HG03039 (cell line): ENCODE data around the gene KRT15.

Experiments used
- ATAC-seq: cut with Tn5 transposase; IDR thresholded peaks from one replicate; pipeline ENCODE4 v1.9.1; 2021; ENCODE audit warnings: mild to moderate bottlenecking, moderate library complexity; ENCODE audit not compliant: unreplicated experiment

KRT15 gene

DNA sequence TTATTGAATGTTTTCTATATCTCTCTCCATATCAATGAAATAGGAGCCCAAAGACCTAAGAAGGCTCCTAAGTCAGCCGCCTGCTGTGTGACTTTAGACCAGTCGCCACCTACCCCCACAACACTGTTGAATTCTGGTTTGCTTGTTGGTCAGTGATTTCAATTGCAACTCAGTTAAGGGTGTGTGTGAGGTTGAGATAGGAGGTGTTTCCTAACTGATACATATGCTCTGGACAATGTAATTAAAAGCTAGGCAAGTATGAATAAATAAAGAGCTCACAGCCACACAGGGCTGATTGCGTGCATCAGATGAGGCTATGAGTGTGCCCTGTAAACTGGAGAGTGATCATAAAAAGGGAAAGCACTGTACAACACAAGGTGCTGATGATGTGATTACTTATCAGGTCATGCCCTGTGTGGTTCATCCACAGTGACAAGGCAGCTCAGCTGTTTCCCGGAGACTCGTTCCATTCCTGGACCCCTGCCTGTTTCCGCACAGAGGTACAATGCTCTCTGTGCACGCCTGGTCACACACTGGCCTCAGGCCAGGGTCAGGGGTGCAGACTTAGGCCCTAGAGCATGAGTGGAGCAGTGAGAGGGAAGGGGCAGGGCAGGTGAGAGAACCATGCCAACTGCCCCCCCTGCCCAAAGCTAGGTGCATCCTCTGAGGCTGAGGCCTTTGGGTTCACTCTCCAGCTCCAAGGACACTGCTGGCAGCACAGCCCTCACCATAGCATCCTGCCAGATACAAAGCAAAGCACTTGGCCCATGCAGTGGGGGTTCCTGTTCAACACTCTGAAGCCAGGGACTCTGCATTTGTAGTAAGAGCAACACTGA lies 34.5 kb downstream of the KRT15 start:
- no peak for ATAC-seq

DNA sequence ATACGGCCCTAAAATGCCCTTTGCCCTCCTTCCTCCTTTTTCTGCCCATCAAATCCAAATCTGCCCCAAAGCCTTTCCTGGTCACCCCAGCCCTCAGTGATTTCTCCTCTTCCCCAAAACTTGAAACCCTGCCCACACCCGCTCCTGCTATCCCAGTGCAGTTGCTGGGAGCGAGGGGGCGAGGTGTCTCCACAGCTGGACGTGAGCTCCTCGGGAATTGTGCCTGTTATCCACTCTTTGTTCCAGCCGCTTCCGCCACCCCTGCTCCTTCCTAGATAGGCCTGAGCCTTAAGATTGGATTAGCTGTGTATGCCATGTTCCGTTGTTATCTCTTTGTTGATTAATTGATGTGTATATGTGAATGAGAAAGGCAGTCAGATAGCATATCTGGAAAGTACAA lies 35.2 kb downstream of the KRT15 start:
- ATAC-seq: no peak

DNA sequence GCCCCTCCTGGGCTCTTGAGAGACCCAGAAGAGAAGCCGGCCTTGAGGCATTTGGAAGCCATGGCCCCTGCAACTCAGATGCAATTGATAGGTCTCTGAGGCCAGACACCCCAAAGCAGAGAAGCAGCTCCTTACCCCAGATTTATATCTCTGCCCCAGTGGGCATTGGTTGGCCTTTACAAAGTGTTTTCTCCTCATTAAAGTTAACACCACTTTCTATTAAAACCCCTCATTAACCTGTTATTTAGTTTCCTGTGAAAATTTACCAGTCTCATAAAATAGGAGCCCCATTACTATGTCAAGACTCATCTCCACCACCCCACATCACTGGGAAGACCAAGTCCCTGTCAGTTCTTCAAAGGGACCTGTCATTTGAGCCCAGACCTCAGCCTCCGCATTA lies 37.7 kb downstream of the KRT15 start, which contains the start of gene KRT35:
TSS of gene KRT35 (minus strand) at position 116 of the 400 bp plus-strand sequence. CDS start at position 62, 54 bp downstream.
- ATAC-seq: no peak

DNA sequence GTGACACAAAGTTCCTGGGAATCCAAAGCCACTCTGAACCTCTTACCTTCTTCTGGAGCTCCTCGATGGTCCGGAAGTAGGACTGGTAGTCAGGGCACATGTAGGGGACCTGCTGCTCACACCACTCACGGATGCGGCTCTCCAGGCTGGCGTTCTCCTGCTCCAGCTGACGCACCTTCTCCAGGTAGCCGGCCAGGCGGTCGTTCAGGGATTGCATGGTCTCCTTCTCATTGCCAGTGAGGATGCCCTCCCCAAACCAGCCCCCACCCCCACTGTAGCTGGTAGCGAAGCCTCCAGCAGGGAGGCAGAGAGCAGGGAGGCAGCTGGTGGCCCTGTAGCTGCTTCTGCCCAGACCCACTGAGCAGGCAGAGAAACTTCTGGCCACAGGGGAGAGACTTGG lies 38.1 kb downstream of the KRT15 start:
- ATAC-seq: no peak

DNA sequence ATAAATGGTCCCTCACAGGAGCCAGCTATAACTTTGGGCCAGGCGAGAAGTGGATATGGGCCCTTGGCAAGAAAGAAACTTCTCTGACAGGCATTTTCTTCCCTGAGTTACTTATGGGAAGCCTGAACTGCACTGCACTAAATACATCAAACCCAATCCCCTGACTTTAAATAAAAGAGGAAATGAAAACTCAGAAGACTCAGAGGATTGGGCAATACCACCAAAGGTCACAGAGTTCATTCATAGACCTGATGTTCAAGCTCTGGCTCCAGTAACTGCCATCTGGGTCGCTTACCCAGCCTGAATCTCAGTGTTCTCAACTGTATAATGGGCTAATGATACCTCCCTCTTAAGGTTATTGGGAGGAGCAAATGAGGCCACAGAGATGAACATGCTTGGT lies 38.6 kb downstream of the KRT15 start:
- ATAC-seq: no peak

DNA sequence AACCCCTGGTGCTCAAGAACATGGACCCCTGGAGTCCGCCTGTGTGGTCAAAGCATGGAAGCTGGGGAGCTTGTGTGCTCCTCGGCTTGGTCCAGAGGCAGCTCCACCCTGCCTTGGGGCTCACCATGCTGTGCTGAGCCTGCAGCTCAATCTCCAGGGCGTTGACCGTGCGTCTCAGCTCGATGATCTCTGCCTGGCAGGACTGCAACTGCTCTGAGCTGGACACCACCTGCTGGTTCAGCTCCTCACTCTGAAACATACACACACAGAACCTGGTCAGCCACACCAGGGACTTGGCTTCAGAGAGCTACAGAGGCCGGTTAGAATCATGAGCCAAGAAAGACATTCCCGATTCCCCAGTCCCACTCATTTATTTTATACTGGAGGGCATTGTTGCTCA lies 40.5 kb downstream of the KRT15 start:
- ATAC-seq: no peak

DNA sequence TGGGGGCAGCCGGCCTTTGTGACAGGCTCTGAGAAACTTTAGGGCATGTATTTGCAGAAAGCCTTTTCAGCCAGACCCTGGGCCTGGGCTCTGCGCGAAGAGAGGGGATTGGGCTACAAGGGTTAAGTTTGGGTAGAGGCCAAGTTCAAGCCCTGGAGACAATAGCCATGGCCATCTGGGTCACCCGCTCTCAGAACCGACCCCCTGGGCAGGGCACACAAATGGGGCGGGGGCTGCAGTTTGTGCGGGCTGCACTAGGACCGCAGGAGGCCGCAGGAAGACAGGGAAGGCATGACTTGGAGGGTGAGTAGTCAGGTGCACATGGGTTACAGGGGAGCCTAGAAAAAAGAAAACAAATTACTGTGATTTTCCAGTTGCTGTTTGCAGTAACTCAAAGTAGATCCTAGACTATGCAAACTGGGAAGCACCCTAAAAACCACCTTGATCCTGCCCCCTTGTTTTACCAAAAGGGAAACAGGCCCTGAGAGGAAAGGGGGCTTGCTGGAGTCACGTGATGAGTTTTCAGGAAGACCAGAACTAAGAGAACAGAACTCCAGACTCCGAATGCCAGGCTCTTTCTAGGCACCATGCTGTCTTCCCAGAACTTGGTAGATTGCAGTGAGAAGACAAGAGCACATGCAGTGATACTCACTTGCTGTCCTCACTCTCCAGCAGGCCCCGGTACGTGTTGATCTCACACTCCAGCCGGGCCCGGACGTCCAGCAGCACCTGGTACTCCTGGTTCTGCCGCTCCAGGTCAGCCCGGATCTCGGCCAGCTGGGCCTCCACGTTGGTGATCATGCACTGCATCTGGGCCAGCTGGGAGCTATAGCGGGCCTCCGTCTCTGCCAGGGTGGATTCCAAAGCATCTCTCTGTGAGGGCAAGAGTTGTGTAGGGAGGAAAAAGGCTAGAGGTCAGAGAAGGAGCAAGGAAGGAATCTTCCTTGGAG lies 41.5 kb downstream of the KRT15 start:
- no peak for ATAC-seq

DNA sequence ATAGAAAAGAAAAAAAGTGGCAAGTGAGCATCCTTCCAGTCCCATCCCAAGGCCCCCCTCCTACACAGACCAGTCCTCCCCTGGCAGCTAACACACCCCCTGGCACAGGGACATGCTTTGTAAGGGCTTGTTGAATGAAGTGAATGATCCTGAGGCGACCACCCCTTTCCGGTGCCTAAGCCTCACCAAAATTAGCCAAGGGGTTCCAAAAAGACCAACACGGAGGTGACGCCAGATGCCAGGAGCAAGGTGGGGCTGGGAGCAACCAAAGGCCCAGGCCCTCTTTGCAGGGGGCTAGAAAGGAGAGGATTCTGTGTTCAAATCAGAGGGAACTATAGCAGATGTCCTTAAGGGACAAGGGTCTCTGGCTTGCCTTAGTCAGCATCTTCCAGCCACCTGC lies 43.3 kb downstream of the KRT15 start:
- no peak for ATAC-seq

DNA sequence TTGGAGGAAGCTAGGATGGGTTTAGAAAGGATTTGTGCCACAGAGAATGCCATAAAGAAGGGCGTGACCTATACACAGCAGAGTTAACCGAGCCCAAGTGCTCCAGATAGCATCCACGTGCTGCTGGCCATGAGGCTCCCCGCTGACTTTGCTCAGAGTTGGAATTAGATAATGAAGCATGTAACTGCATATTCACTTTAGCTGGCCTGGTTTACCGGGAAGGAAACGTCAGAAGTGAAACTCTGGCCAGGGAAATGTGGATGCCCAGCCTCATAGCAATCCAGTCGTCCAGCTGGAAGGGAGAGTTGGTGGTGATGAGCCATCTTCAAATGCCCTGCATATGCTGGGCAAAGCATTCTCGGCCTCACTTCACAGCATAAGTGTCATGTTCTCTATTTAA lies 43.8 kb downstream of the KRT15 start:
- ATAC-seq: no peak

DNA sequence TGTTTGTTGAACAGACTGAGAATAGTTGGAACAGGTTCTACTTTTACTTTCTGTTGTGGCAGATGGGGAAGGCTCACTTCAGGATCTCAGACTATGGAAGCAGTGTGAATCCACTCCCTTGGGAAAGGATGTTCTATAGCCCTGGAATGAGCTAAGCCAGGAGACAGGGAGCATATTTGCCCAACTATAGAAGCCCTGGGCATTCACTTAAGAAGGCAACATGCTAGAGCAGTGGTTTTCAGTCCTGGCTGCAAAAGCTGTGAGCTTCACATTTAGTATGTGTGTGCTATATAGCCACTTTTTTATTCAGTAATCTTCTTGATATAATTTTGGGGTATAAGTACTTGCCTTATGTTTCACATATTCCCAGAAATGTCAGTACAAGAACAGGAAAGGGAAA lies 50.3 kb downstream of the KRT15 start:
- ATAC-seq: no peak

DNA sequence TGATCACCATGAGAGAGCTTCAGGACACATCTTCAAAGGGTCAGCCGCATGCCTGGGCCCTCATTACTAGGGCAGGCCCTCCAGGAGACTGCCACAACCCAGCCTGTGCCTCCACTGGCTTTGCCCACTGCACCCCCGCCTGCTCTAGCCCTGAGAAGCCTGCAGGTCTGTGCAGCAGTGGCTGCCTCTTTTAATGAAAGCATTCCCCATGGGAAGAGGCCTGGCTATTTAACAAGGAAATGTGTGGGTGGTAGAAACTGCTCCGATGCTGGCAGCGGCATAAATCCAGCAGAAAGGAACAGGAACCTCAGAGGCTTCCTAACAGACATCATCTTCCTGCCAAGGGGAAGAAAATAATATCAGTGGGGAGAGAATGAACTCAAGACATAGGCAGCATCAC lies 51.1 kb downstream of the KRT15 start:
- ATAC-seq: no peak

DNA sequence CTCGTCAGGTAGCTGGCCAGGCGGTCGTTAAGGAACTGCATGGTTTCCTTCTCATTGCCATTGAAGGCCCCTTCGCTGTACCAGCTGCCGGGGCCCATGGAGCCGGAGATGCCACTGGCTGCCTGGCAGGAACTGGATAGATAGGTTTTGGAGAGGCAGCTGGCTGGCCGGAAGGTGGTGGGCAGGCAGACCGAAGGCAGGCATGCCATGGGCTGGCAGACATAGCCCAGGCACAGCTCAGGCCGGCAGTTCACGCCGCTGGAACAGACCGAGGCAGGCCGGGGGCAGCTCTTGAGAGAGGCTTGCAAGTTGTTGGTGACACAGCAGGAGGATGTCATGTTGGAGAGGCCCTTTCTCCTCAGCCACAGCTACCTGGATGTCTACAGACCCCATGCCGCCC lies 51.7 kb downstream of the KRT15 start, which contains the start of gene KRT32:
TSS of gene KRT32 (minus strand) at position 399 of the 400 bp plus-strand sequence. CDS start at position 338, 61 bp downstream.
- no peak for ATAC-seq

DNA sequence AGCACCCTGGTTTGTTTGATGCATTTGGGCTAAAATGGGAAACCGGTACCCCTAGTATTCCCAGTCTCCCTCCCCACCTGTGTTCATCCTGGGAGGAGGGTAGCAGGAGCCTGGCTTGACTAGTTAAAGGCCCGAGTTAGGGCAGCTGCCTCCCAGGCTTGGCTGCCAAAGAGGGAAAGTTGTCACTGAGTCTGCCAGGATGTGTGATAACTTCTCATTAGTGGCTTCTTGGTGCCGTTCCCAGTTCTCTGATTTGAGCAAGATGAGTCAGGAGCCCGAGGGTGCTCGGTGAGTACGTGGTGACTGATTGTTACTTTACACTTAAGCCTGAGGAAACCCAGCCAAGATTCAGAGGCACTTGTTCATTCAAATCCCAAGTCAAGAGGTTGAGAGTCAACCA lies 54.0 kb downstream of the KRT15 start:
- no peak for ATAC-seq

DNA sequence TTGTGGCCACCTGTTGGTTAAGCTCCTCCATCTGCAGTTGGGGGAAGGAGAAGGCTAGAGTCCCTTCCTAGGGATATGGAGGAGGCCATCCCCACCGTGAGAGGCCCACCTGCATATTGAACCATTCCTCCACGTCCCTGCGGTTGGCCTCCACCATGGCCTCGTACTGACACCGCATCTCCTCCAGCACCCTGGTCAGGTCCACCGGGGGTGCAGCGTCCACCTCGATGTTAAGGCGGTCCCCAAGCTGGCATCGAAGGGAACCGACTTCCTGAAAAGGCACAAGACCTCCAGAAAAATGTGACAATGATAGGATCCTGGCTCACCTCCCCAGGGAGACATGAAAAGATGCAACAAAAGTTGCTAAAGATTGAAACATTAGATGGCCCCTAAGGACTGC lies 54.5 kb downstream of the KRT15 start:
- no peak for ATAC-seq

DNA sequence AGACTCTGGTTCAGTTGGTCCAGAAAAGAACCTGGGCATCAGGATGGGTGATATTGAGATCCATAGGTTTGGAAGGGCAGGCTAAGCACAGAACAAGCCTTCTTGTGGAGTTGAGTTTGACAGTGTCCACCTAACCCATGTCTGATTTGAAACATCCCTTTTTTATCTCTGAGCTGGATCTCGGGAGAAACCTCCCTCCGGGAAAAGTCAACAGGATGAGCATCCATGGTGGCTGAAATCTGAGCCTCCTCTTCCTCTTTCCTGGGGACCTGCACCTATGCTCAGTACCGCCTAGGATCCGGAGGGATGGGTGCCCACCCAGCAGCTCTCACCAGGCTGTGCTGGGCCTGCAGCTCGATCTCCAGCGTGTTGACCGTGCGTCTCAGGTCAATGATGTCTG lies 54.9 kb downstream of the KRT15 start:
- no peak for ATAC-seq
